NOMO-1 treated with dmso at 0.1 percent for 144 hours (cell line): ENCODE measurements around the gene TSPAN32.
A peak's percentile ranks its signal among the peaks of the same experiment; 100 is the strongest.

Source experiments
- DNase-seq: peaks from one replicate; lab custom pipeline; 2025; ENCODE audit not compliant: unreplicated experiment; lab: John Stamatoyannopoulos, UW

The TSPAN32 gene

DNA sequence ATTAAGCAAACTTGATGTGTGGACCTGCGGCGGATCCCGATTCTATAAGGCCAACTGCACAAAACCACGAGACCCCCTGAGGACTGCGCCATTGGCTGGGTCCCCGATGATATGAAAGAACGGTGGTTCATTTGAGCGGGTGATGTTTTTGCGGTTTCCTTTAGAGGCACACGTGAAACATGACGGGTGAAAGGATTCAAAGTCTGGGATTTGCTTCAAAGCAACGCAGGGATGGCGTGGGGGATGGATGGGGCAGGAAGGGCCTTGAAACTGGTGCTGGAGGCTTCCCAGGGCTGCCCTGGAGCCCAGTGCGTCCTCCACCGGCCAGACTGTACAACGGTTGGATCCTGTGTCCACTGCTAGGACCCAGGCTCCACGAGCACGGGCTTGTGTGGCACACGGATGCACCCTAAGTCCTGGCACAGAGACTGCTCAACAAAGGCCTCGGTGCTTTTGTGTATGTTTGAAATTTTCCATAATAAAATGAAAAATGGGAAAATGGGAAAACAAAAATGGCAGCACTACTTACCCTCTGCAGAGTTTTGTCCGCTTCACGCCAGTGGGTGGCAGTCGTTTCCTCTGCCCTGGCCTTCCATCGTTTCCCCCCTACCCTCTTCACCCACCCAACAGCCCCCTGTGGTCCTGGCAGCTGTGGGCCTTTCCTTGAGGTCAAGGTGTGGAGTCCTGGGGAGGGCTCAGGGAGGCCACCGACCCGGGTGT lies 35.1 kb upstream of the TSPAN32 start:
- no peak for DNase-seq

DNA sequence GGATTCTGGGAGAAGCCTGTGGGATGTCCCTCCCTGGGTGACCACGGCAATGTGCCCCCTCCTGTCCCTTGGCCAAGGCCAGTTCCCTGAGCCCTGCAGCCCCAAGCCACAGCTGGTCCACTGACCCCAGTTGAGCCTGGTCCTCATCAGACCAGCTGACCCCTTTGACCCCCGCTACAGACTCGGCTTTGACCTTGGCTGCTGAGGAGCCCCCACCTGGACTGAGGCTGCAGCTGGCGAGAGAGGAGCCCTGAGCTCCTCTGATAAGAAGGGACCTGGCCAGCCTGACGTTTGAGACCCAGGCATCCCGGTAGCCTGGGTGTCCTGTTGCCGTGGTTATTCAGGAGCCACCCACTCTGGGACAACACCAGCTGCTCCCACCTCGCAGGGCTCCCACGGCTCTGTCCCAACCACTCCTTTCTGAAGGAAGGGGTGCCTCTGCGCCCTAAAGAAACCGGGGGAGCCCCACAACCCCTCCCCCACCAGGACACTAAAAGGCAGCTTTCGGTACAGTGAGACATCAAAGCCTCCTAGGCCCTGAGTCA lies 34.4 kb upstream of the TSPAN32 start:
- no peak for DNase-seq

DNA sequence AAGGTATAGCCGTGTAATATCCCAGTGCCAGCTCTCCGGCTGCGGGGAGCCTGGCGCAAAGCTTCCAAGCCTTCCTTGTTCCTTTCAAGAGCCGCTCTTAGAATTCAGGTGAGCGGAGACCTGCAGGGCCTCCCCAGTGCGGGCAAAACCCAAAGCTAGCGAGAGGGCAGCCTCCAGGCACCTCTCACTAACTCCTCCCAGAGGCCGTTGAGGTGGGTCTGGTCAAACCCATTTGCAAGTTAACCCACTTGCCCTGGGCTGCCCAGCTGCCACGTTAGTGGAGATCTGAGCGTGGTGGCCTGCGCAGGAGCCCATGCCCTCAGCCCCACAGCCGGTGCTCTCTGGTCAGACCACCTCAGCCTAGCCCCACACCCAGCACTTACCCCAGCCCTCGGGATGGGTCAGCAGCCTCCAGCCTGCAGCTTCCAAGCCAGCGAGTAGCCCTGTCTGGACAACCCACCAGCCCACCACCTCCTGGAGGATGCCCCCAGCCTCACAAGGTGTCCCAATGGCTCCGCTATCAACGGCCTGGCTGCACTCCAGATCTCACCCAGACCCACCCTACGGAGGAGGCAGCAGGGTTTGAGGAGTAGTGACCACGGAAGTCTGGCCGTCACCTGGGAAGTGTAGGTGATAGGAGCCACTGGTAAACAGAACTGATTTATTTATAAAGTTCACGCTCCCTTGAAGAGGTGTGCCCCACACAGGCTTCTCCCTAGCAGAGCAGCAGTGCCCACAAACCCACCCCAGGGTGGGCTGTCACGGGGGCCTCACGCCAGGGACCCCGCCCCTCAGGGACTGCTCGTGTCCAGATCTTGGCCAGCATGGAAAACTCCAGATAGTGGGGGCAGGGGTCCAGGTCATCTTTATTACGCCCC lies 33.7 kb upstream of the TSPAN32 start:
- no peak for DNase-seq

DNA sequence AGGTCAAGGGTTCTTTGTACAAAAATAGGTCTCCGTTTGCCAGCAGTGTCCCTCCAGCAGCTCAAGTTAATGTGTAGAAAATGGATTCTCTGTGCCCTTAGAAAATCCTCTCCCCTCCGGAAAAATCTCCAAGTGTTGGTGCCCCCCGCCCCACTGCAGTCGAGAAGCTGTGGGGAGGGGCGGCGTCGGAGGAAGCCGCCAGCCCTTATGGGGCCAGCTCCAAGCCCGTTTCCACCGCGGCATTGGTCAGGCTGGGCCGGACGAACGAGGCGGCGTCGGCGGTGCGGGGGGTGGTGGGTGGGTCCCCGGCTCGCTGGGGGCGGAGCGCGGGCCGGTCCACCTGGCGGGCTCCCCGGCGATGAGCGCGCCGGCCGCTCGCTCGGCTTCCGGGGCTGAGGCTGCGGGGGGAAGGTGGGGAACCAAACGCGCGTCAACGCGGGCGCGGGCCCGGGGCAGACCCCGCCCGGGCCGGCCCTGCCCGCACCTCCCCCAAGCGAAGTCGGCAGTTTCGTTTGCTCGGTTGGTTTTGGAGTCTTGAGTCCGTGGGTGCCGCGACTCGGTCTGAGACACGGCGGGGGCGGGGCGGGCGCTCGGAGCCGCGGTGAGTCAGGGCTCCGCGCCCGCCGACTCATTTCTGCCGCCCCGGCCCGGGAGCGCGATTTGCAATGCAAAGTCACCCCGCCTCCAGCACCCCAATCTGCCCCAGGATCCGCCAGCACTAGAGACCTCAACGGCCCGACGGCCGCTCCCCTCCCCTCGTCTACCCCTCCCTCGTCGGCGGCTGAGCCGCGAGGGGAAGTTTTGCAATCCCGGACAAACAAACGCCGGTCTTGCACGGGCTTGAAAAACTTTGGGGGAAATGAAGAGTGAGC lies 32.8 kb upstream of the TSPAN32 start:
- peak; percentile 75 for DNase-seq

DNA sequence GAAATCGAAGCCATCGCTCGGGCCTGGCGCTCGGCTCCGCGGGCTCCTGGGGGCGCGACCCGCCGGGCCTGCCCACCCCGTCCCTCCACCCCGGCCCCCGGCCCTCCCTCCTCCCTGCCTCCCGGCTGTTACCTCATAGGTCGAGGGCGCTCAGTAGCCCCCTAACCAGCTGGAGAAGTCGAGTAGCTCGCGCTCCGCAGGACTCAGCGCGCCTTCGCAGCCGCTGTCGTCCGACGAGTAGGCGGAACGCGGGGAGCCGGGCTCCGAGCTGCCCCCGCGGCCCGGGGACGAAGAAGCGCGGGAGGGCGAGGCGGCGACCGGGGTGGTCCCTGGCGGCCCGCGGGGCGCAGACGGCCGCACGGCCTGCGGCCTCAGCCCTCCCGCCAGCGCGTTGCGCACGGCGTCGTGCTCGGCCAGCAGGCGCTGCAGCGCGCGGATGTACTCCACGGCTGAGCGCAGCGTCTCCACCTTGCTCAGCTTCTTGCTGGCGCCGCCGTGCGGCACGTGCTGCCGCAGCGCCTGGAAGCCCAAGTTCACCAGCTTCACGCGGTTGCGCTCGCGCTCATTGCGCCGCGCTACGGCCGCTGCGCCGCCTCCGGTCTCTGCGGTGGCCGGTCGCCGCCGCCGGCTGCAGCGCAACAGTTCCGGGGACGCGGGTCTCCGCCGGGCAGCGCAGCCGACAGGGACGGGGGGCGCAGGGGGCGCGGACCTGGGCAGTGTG lies 32.1 kb upstream of the TSPAN32 start:
- DNase-seq, result peak; percentile 35

- no peak for DNase-seq
Measured at GRCh38 chr11:2270322-2271076, 31.3 kb upstream of the TSPAN32 start, which contains the start of gene ASCL2. ASCL2 (minus strand) TSS chr11:2270588; CDS start chr11:2270332, 256 bp downstream.

DNA sequence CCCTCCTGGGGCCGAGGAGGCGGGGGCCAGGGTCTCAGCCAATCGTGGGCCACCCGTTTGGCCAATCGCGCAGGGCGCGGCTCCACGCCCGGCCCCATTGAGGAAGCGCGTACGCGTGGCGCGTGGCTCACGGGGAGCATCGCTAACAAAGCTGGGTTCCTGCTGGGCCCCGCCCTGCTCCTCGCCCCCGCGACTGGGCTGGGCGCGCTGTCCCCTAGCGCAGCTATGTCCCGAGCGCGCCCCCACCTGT lies 30.8 kb upstream of the TSPAN32 start:
- DNase-seq, result peak; percentile 75

DNA sequence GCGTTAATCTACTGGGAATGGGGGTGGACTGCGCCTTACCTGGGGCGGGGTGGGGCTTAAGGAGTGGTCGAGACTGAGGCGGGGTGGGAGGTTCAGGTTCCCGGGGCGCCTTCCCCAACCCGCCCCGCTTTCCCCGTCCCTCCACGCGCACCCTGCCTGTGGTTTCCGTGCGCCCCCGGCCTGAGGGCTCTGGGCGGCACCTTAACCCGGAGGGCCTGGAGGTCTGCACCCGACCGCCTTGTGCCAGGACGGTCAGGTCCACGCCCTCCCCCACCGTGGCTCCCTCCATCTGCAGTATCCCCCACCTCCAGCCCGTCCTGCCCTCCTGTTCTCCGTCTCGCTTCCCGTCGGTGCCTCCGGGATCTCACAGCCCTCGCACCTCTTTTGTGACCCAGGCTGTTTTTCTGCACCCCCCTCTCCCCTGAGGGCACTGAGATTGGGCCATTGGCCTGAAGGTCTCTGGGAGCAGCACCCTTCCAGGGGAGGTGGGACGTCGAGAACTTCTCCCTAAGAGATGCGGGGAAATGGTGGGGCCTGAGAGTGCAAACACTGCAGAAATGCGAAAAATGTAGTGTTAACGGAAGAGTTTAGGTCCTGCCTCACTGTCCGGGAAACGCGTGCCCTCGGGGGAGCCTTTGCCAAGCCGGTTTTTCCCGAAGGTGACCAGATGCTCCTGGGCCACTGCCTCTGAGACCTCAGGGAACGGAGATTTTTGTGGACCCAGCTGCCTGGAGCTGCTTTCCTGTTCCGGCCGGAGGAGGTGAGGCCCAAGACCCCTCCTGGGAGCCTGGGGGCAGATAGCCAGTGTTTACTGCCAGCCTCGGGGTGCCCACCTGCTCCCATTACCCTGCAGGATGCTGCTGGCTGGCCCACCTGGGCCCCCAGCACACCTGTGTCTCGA lies 30.2 kb upstream of the TSPAN32 start:
- no peak for DNase-seq

DNA sequence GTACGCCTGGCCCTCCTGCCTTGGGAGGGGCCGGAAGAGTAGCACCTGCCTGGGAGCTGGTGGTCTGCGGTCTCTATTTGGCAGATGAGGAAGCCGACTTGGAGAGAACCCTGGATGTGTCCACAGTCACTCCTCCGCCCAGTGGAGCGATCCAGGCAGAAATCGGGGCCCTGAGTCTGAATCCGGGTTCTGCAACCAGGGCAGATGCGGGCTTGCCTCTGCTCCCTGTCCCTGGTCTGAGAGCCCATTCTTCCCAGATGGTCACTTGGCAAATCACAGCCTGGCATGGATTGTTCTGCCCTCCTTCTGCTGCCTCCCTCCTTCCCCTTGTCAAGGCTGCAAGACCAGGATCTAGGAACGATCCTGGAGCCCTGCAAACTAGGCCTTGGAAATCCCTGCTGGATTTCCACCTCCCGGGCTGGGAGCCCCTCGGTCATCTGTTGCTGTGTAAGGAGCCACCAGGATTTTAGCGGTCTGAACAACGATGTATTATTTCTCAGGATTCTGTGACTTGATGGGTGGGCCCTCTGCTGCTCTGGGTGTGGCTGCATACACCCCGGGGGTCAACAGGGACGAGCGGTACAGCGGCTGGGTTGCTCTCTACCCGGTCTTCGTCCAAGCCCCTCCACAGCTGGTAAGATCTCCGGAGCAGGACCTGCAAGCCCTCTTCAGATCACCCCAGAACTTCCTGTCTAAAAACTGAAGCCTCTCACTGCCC lies 29.4 kb upstream of the TSPAN32 start:
- DNase-seq, result no peak

DNA sequence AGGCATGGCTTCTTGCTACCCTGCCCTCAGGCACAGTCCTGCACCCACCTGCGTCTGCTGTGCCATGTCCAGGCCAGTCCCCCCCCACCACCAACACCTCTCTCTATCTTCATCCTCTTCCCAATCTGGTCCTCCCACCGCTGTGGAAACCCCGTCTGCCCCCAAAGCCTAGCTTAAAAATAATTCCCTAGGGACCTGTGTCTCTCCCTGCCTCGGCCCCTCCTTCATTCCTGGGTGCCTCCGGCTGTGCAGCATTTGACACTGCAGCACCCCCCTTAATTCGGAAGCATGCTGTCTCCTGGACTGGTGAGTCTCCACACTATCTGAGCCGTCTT lies 28.9 kb upstream of the TSPAN32 start:
- no peak for DNase-seq

GRCh38 chr11:2273311-2273710 lies 28.5 kb upstream of the TSPAN32 start:
- no peak for DNase-seq

DNA sequence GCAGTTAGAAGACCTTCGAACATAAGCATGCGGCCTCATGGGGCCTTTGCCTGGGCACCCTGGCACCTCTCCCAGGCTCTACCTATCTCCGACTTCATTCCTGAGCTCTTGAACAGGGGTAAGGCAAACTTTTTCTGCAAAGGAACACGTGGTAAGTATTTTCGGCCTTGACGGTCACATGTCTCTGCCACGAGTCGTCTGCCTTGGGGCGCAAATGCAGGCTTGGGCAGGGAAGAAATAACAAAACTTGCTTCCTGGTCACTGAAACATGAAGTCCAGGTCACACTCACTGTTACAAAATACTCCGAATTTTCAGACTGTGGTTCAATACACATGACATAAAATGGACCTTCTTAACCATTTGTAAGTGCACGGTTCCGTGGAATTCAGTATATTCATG lies 28.0 kb upstream of the TSPAN32 start:
- no peak for DNase-seq

DNA sequence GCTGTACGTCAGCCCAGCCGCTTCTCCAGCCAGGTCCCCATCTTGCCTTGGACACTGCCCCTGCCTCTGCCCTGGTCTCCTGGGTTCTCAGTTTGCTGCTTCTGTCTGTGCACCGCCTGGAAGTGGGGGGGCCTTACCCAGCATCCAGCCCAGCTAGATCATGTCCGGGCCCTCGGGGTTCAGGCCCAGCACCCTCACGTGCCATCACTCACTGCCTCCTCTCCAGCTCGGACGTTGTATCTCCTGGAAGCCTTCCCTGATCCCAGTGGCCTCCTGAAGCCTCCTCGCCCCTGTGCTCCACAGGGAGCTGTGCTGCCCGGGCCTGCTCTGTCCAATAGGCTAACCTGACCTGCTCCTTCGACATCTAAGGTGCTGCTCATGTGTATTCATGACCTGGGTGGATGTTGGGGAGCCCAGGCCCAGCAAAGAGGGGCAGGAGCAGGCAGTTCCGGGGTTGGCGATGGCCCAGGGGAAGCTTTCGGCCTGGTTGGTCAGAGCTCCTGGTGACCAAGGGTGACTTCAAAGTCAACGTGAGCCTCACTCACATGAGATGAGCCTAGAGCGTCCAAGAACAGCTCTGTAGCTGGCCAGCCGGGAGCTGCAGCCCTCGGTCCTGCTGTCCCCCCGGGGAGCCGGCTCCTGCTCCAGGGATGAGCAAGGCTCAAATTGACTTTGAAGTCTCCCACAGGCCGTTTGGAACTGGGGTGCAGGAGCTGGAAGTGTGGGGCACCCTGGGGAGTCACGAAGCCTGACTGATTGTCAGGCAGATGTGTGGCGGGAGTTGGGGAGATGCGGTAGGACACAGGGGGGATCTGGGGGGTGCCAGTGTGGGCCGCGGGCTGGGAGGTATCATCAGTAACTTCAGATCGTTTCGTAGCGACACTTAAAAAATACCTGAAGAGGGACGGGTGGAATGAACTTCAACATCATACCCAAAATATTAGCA lies 26.2 kb upstream of the TSPAN32 start:
- DNase-seq, result no peak

DNA sequence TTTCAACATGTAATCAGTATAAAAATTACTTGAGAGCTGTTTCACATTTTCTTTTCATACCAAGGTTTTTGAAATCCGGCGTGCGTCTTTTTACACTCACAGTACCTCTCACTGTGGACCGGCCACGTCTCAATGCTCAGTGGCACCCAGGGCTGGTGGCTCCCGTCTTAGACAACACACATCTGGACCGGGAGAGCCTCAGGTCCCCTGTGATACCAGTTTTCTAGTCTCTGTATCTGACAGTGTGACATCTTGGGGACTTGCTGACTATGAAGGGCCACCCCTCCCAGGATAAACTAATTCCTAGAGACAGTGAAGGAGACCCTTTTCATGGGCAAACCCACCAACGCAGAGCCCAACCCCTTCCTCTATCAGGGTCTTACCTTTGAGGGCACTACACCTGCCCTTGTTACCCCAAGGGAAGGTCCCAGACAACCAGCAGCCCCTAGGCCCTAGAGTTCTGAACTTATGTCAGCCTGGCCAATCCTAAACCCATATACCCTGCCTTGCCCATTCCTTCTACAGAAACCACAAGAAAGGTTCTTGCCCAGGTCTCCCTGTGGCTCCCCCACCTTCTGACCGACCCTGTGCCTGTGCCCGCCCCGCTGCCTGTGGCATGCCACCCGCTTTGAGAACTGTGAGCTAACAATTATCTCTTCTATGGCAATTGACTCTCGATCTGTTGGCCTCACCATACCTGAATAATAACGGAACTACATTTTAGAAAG lies 25.4 kb upstream of the TSPAN32 start:
- DNase-seq, result no peak

DNA sequence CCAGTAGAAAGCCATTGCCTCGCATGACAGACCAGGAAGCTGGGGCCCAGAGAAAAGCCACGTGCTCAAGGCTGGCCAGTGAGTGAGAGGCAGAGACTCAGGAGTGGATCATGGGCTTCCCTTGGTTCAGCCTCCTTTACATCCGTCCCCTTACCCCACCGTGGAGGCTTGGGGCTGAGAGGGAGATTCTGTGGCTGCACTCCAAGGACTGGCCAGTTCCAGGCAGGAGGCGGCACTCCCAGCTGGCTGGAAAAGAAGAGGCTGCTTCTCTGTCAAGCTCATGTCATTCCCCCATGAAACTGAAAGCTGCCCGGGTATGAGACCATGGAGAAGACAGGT lies 24.8 kb upstream of the TSPAN32 start:
- no peak for DNase-seq

GRCh38 chr11:2277933-2278523 lies 23.8 kb upstream of the TSPAN32 start:
- DNase-seq, result no peak
